ENCODE results near the gene NR1I3. TPM values are rescaled to one million over a fixed set of nuclear protein-coding genes. Genes with fewer than 3 reads are reported as not detected.

The NR1I3 gene
- total and polyA plus RNA-seq, 2 experiments from 2014 or later, result 0.50 TPM; not detected in 1

DNA sequence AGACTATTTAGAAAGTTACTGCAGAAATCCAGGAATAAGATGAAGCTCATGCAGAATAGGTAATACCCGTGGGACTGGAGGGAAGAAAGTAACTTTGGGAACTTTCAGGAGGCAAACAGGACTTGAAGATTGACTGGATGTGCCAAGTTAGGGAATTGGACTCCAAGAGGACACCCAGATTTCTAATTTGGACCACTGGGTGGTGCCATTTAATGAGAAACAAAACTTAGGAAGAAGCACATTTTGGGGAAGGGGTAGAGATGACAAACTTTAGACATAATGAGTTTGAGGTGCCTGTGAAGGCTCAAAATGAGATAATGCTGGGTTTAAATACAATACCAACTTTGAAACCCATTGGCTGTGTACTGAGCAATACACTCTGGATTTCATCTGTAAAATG is 57.4 kb downstream of the NR1I3 start:
- no peak overlapping the region for H3K27ac Mint-ChIP-seq
- ATAC-seq (no peak), DNase-seq (ENCODE audit: low spot score) (peak; percentile 63)
- H3K27me3 Mint-ChIP-seq (ENCODE audit: insufficient read depth, low read depth, poor library complexity), result peaks cover 5% of the 10 kb centered on the region
- 0 out of 3 replicates have a peak, but pooled peaks cover under 1% of the 10 kb centered on the region for H3K36me3 Mint-ChIP-seq (ENCODE audit: low read depth)
- H3K4me3 Mint-ChIP-seq, result no peak overlapping the region
- Histone ChIP-seq H3K4me1 (ENCODE audit: insufficient read depth) (peaks cover 15% of the 10 kb centered on the region; the same call in 1 of the 2 replicates), H4K20me1 (replicated peaks; ENCODE audit: insufficient read depth) (0 out of 2 replicates have a peak, but pooled peaks cover 6% of the 10 kb centered on the region), H3K4me2 (no peak overlapping the region), H3K79me2 (replicated peaks; ENCODE audit: insufficient read depth) (peaks cover 8% of the 10 kb centered on the region), H3K36me3 (ENCODE audit: insufficient read depth) (no peaks in the 10 kb centered on the region; the same call in 1 of the 2 replicates), H3F3A (replicated peaks; ENCODE audit: low read depth) (no peaks in the 10 kb centered on the region), H3K27ac (ENCODE audit: low read depth) (no peak overlapping the region), H2AFZ (no peak overlapping the region), H3K27me3 (ENCODE audit: insufficient read depth) (no peaks in the 10 kb centered on the region), H3K9me2 (ENCODE audit: insufficient read depth) (no peaks in the 10 kb centered on the region), H3K4me3 (no peak overlapping the region)
- H3K4me1 Mint-ChIP-seq, result peaks cover 20% of the 10 kb centered on the region
- TF ChIP-seq, protein P1, sequence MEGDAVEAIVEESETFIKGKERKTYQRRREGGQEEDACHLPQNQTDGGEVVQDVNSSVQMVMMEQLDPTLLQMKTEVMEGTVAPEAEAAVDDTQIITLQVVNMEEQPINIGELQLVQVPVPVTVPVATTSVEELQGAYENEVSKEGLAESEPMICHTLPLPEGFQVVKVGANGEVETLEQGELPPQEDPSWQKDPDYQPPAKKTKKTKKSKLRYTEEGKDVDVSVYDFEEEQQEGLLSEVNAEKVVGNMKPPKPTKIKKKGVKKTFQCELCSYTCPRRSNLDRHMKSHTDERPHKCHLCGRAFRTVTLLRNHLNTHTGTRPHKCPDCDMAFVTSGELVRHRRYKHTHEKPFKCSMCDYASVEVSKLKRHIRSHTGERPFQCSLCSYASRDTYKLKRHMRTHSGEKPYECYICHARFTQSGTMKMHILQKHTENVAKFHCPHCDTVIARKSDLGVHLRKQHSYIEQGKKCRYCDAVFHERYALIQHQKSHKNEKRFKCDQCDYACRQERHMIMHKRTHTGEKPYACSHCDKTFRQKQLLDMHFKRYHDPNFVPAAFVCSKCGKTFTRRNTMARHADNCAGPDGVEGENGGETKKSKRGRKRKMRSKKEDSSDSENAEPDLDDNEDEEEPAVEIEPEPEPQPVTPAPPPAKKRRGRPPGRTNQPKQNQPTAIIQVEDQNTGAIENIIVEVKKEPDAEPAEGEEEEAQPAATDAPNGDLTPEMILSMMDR (conservative IDR thresholded peaks at IDR 0.05; ENCODE audit: low read depth in 2 of 2), result peak; percentile 53 to 67
- no peak for TF ChIP-seq ZNF331 (CRISPR knock-in tag; IDR thresholded peaks at IDR 0.05; ENCODE audit: low read depth)
- H3K9me3 Mint-ChIP-seq, result no peaks in the 10 kb centered on the region

DNA sequence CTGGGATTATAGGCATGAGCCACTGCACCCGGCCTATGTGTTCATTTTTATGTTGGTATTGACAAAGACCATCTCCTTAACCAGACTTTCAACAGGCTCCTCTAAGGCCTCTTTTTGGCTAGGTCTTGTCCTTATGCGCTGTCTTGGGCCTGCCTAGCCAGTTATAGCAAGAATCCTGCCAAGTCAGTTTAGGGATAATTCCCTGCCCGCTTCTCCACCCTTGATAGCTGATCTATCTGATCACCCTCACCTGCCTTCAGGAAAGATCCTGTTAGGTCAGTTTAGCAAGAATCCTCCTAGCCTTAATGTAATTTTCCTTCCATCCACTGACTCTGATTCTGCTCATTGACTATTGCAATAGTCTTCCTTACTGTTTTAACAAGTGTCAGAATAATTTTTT is 58.3 kb downstream of the NR1I3 start:
- H3K27ac Mint-ChIP-seq, result no peak overlapping the region
- H3K4me2 ChIP-seq, result no peak overlapping the region
- H3K4me1 Mint-ChIP-seq, result peaks cover 15% of the 10 kb centered on the region
- peaks cover 5% of the 10 kb centered on the region for H3K27me3 Mint-ChIP-seq (ENCODE audit: insufficient read depth, low read depth, poor library complexity)
- H3K79me2 ChIP-seq (replicated peaks; ENCODE audit: insufficient read depth), result peaks cover 8% of the 10 kb centered on the region
- no peaks in the 10 kb centered on the region; the same call in 1 of the 2 replicates for H3K36me3 ChIP-seq (ENCODE audit: insufficient read depth)
- TF ChIP-seq ZNF114 (CRISPR knock-in tag; IDR thresholded peaks at IDR 0.05), result no peak
- TF ChIP-seq CREB1 (CRISPR knock-in tag; IDR thresholded peaks at IDR 0.05; ENCODE audit: low read depth), result no peak
- TF ChIP-seq, protein P1 (conservative IDR thresholded peaks at IDR 0.05; ENCODE audit: low read depth in 2 of 2), result no peak
- no peak for TF ChIP-seq EZH2phosphoT487 (IDR thresholded peaks at IDR 0.05; ENCODE audit: unreplicated experiment)
- no peak for TF ChIP-seq STAT1 (IDR thresholded peaks at IDR 0.05; ENCODE audit: unreplicated experiment)
- TF ChIP-seq, protein P2, sequence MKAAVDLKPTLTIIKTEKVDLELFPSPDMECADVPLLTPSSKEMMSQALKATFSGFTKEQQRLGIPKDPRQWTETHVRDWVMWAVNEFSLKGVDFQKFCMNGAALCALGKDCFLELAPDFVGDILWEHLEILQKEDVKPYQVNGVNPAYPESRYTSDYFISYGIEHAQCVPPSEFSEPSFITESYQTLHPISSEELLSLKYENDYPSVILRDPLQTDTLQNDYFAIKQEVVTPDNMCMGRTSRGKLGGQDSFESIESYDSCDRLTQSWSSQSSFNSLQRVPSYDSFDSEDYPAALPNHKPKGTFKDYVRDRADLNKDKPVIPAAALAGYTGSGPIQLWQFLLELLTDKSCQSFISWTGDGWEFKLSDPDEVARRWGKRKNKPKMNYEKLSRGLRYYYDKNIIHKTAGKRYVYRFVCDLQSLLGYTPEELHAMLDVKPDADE (IDR thresholded peaks at IDR 0.05), result no peak
- TF ChIP-seq NANOG (IDR thresholded peaks at IDR 0.05; ENCODE audit: borderline replicate concordance), result no peak
- no peak for TF ChIP-seq JUNB (IDR thresholded peaks at IDR 0.05; ENCODE audit: unreplicated experiment)
- no peaks in the 10 kb centered on the region for H3K9me3 Mint-ChIP-seq
- peaks cover 15% of the 10 kb centered on the region; the same call in 1 of the 2 replicates for H3K4me1 ChIP-seq (ENCODE audit: insufficient read depth)
- H3F3A ChIP-seq (replicated peaks; ENCODE audit: low read depth), result no peaks in the 10 kb centered on the region
- H2AFZ ChIP-seq, result no peak overlapping the region
- H4K20me1 ChIP-seq (replicated peaks; ENCODE audit: insufficient read depth), result peaks cover 6% of the 10 kb centered on the region; the same call in 1 of the 2 replicates
- no peaks in the 10 kb centered on the region for H3K9me2 ChIP-seq (ENCODE audit: insufficient read depth)
- peaks cover 10% of the 10 kb centered on the region for H3K36me3 Mint-ChIP-seq (ENCODE audit: low read depth)
- no peak overlapping the region for H3K4me3 Mint-ChIP-seq
- no peak for ATAC-seq
- no peak overlapping the region for H3K4me3 ChIP-seq
- no peak overlapping the region for H3K27ac ChIP-seq (ENCODE audit: low read depth)
- DNase-seq (ENCODE audit: low spot score), result no peak
- no peaks in the 10 kb centered on the region for H3K27me3 ChIP-seq (ENCODE audit: insufficient read depth)

Small RNA genes lying within 50 kb of the gene (microRNA-seq; reads per million reads assigned to microRNA genes)
- gene MIR5187, result not detected

Other genes with a start within 250 kb of the NR1I3 start
- 169 and 194 TPM in 2 replicates for gene F11R, start 217.1 kb downstream of the NR1I3 start, total RNA-seq (2014; rRNA removed; shearing (Covaris generic))
- gene F11R, start 217.1 kb downstream of the NR1I3 start, polyA plus RNA-seq (2016; fragmentation: Nextera tagmentation; extraction: Ambion mirVana), result 51.0 and 51.8 TPM in 2 replicates
- 94.9 and 102 TPM in 2 replicates for gene TSTD1, start 199.2 kb downstream of the NR1I3 start, total RNA-seq (2014; rRNA removed; shearing (Covaris generic))
- gene TSTD1, start 199.2 kb downstream of the NR1I3 start, polyA plus RNA-seq (2016; fragmentation: Nextera tagmentation; extraction: Ambion mirVana), result 244 and 257 TPM in 2 replicates
- gene USF1, start 192.2 kb downstream of the NR1I3 start, total RNA-seq (2014; rRNA removed; shearing (Covaris generic)), result 71.7 and 74.8 TPM in 2 replicates
- 23.6 and 23.8 TPM in 2 replicates for gene USF1, start 192.2 kb downstream of the NR1I3 start, polyA plus RNA-seq (2016; fragmentation: Nextera tagmentation; extraction: Ambion mirVana)
- gene ARHGAP30, start 168.3 kb downstream of the NR1I3 start, total RNA-seq (2014; rRNA removed; shearing (Covaris generic)), result 0.19 TPM in 1 of 2 replicates, not detected in the other
- gene ARHGAP30, start 168.3 kb downstream of the NR1I3 start, polyA plus RNA-seq (2016; fragmentation: Nextera tagmentation; extraction: Ambion mirVana), result 0.45 and 1.0 TPM in 2 replicates
- gene NECTIN4, start 148.6 kb downstream of the NR1I3 start, total RNA-seq (2014; rRNA removed; shearing (Covaris generic)), result not detected in 2 replicates
- 0.16 and 0.42 TPM in 2 replicates for gene NECTIN4, start 148.6 kb downstream of the NR1I3 start, polyA plus RNA-seq (2016; fragmentation: Nextera tagmentation; extraction: Ambion mirVana)
- gene KLHDC9, start 139.8 kb downstream of the NR1I3 start, total RNA-seq (2014; rRNA removed; shearing (Covaris generic)), result 5.6 and 6.3 TPM in 2 replicates
- 6.6 and 7.2 TPM in 2 replicates for gene KLHDC9, start 139.8 kb downstream of the NR1I3 start, polyA plus RNA-seq (2016; fragmentation: Nextera tagmentation; extraction: Ambion mirVana)
- gene PFDN2, start 120.2 kb downstream of the NR1I3 start, total RNA-seq (2014; rRNA removed; shearing (Covaris generic)), result 19.7 and 45.6 TPM in 2 replicates
- 352 and 395 TPM in 2 replicates for gene PFDN2, start 120.2 kb downstream of the NR1I3 start, polyA plus RNA-seq (2016; fragmentation: Nextera tagmentation; extraction: Ambion mirVana)
- 29.7 and 35.9 TPM in 2 replicates for gene NIT1, start 120.1 kb downstream of the NR1I3 start, total RNA-seq (2014; rRNA removed; shearing (Covaris generic))
- 38.0 and 43.0 TPM in 2 replicates for gene NIT1, start 120.1 kb downstream of the NR1I3 start, polyA plus RNA-seq (2016; fragmentation: Nextera tagmentation; extraction: Ambion mirVana)
- 30.2 and 35.3 TPM in 2 replicates for gene DEDD, start 105.5 kb downstream of the NR1I3 start, total RNA-seq (2014; rRNA removed; shearing (Covaris generic))
- 20.7 and 22.8 TPM in 2 replicates for gene DEDD, start 105.5 kb downstream of the NR1I3 start, polyA plus RNA-seq (2016; fragmentation: Nextera tagmentation; extraction: Ambion mirVana)
- gene UFC1, start 84.2 kb downstream of the NR1I3 start, total RNA-seq (2014; rRNA removed; shearing (Covaris generic)), result 41.4 and 57.5 TPM in 2 replicates
- gene UFC1, start 84.2 kb downstream of the NR1I3 start, polyA plus RNA-seq (2016; fragmentation: Nextera tagmentation; extraction: Ambion mirVana), result 74.5 and 77.0 TPM in 2 replicates
- 17.0 and 25.6 TPM in 2 replicates for gene USP21, start 78.7 kb downstream of the NR1I3 start, total RNA-seq (2014; rRNA removed; shearing (Covaris generic))
- gene USP21, start 78.7 kb downstream of the NR1I3 start, polyA plus RNA-seq (2016; fragmentation: Nextera tagmentation; extraction: Ambion mirVana), result 17.9 and 20.0 TPM in 2 replicates
- 24.7 and 26.5 TPM in 2 replicates for gene PPOX, start 71.8 kb downstream of the NR1I3 start, total RNA-seq (2014; rRNA removed; shearing (Covaris generic))
- 39.6 and 46.2 TPM in 2 replicates for gene PPOX, start 71.8 kb downstream of the NR1I3 start, polyA plus RNA-seq (2016; fragmentation: Nextera tagmentation; extraction: Ambion mirVana)
- gene B4GALT3, start 60.7 kb downstream of the NR1I3 start, total RNA-seq (2014; rRNA removed; shearing (Covaris generic)), result 32.4 and 35.8 TPM in 2 replicates
- gene B4GALT3, start 60.7 kb downstream of the NR1I3 start, polyA plus RNA-seq (2016; fragmentation: Nextera tagmentation; extraction: Ambion mirVana), result 23.3 and 24.2 TPM in 2 replicates
- gene ADAMTS4, start 39.1 kb downstream of the NR1I3 start, total RNA-seq (2014; rRNA removed; shearing (Covaris generic)), result 4.7 and 5.2 TPM in 2 replicates
- gene ADAMTS4, start 39.1 kb downstream of the NR1I3 start, polyA plus RNA-seq (2016; fragmentation: Nextera tagmentation; extraction: Ambion mirVana), result 1.3 and 1.7 TPM in 2 replicates
- gene NDUFS2, start 35.8 kb downstream of the NR1I3 start, total RNA-seq (2014; rRNA removed; shearing (Covaris generic)), result 94.7 and 131 TPM in 2 replicates
- gene NDUFS2, start 35.8 kb downstream of the NR1I3 start, polyA plus RNA-seq (2016; fragmentation: Nextera tagmentation; extraction: Ambion mirVana), result 54.0 and 56.7 TPM in 2 replicates
- gene FCER1G, start 22.9 kb downstream of the NR1I3 start, total RNA-seq (2014; rRNA removed; shearing (Covaris generic)), result 0.74 TPM in 1 of 2 replicates, not detected in the other
- gene FCER1G, start 22.9 kb downstream of the NR1I3 start, polyA plus RNA-seq (2016; fragmentation: Nextera tagmentation; extraction: Ambion mirVana), result 0.57 and 1.1 TPM in 2 replicates
- not detected in 2 replicates for gene APOA2, start 14.6 kb downstream of the NR1I3 start, total RNA-seq (2014; rRNA removed; shearing (Covaris generic))
- 2.7 TPM in 1 of 2 replicates, not detected in the other for gene APOA2, start 14.6 kb downstream of the NR1I3 start, polyA plus RNA-seq (2016; fragmentation: Nextera tagmentation; extraction: Ambion mirVana)
- gene TOMM40L, start 12.1 kb downstream of the NR1I3 start, total RNA-seq (2014; rRNA removed; shearing (Covaris generic)), result 12.9 and 22.3 TPM in 2 replicates
- gene TOMM40L, start 12.1 kb downstream of the NR1I3 start, polyA plus RNA-seq (2016; fragmentation: Nextera tagmentation; extraction: Ambion mirVana), result 5.9 and 6.8 TPM in 2 replicates
- 1.4 and 3.8 TPM in 2 replicates for gene PCP4L1, start 20.5 kb upstream of the NR1I3 start, total RNA-seq (2014; rRNA removed; shearing (Covaris generic))
- gene PCP4L1, start 20.5 kb upstream of the NR1I3 start, polyA plus RNA-seq (2016; fragmentation: Nextera tagmentation; extraction: Ambion mirVana), result 1.7 and 2.2 TPM in 2 replicates
- gene MPZ, start 71.8 kb upstream of the NR1I3 start, total RNA-seq (2014; rRNA removed; shearing (Covaris generic)), result 1.6 and 1.9 TPM in 2 replicates
- gene MPZ, start 71.8 kb upstream of the NR1I3 start, polyA plus RNA-seq (2016; fragmentation: Nextera tagmentation; extraction: Ambion mirVana), result 2.2 and 4.0 TPM in 2 replicates
- 84.4 and 126 TPM in 2 replicates for gene SDHC, start 76.2 kb upstream of the NR1I3 start, total RNA-seq (2014; rRNA removed; shearing (Covaris generic))
- 107 and 141 TPM in 2 replicates for gene SDHC, start 76.2 kb upstream of the NR1I3 start, polyA plus RNA-seq (2016; fragmentation: Nextera tagmentation; extraction: Ambion mirVana)
- not detected in 2 replicates for gene CFAP126, start 129.7 kb upstream of the NR1I3 start, total RNA-seq (2014; rRNA removed; shearing (Covaris generic))
- gene CFAP126, start 129.7 kb upstream of the NR1I3 start, polyA plus RNA-seq (2016; fragmentation: Nextera tagmentation; extraction: Ambion mirVana), result not detected in 2 replicates

Measured in GM23338 (cell line).